IMR-90 (cell line): ENCODE measurements around the gene MEGF10. TPM values are rescaled to one million over a fixed set of nuclear protein-coding genes. Genes with fewer than 3 reads are reported as not detected.

Source experiments
- ATAC-seq: fragments of 200-7000 bp; cut with Tn5 transposase; 2 replicates; pipeline ENCODE4 v1.9.1; 2020; ENCODE audit warnings: low read depth, mild to moderate bottlenecking, moderate library complexity
- BruUV-seq: library from RNA; stranded (reverse); fragments of 400-500 nt; replicated peaks from 2 replicates; lab custom pipeline; 2021; lab: Mats Ljungman, UMichigan
- CTCF ChIA-PET: fragments of 300-600 bp; formaldehyde crosslinking; extraction: SDS; loops from one replicate; lab custom pipeline; 2021; ENCODE audit warnings: antibody characterized with exemption; lab: Yijun Ruan, JAX
- POLR2A ChIA-PET: fragments of 300-600 bp; sonication (Branson Sonifier 250); formaldehyde crosslinking; loops from one replicate; lab custom pipeline; 2022; ENCODE audit warnings: antibody characterized with exemption; ENCODE audit not compliant: unreplicated experiment; lab: Charles Lee
- DNase-seq: peaks from one replicate; pipeline ENCODE4 v3.0.0; 2013
- H2AFZ ChIP-seq: replicated peaks from 2 replicates; pipeline ENCODE3; 2013; ENCODE audit warnings: low read length, mild to moderate bottlenecking; ENCODE audit not compliant: poor library complexity
- H2AK5ac ChIP-seq: 2 replicates; pipeline ENCODE4 v1.6.1; 2013; ENCODE audit warnings: low read depth, low read length, inconsistent platforms
- H2AK9ac ChIP-seq: replicated peaks from 2 replicates; pipeline ENCODE3; 2013; ENCODE audit warnings: mild to moderate bottlenecking, low read depth, low read length, moderate library complexity; ENCODE audit not compliant: poor library complexity
- H2BK120ac ChIP-seq: 2 replicates; pipeline ENCODE4 v1.6.1; 2013; ENCODE audit warnings: low read depth, low read length, inconsistent platforms
- H2BK15ac ChIP-seq: 3 replicates; pipeline ENCODE4 v1.6.1; 2013; ENCODE audit warnings: low read depth, low read length, inconsistent platforms
- H2BK20ac ChIP-seq: 2 replicates; pipeline ENCODE4 v1.6.1; 2013; ENCODE audit warnings: low read depth, mild to moderate bottlenecking, inconsistent platforms, low read length, moderate library complexity
- H2BK5ac ChIP-seq: 2 replicates; pipeline ENCODE4 v1.6.1; 2013; ENCODE audit warnings: mild to moderate bottlenecking, low read depth, low read length, inconsistent platforms; ENCODE audit not compliant: poor library complexity, severe bottlenecking
- H3K14ac ChIP-seq: replicated peaks from 2 replicates; pipeline ENCODE4 v1.6.1; 2013; ENCODE audit warnings: low read depth, low read length, inconsistent platforms
- H3K18ac ChIP-seq: 2 replicates; pipeline ENCODE4 v1.6.1; 2013; ENCODE audit warnings: low read depth, low read length, control low read depth
- H3K23ac ChIP-seq: 2 replicates; pipeline ENCODE4 v1.6.1; 2013; ENCODE audit warnings: low read depth, low read length, inconsistent platforms
- H3K27ac ChIP-seq: 2 replicates; pipeline ENCODE4 v1.5.1; 2013; ENCODE audit warnings: mild to moderate bottlenecking, control low read depth, low read length; ENCODE audit not compliant: insufficient read depth
- H3K27me3 ChIP-seq: 2 replicates; pipeline ENCODE4 v1.6.1; 2013; ENCODE audit warnings: low read length; ENCODE audit not compliant: control insufficient read depth, insufficient read depth
- H3K36me3 ChIP-seq: 2 replicates; pipeline ENCODE4 v1.6.1; 2013; ENCODE audit warnings: low read length, mixed read lengths; ENCODE audit not compliant: control insufficient read depth, insufficient read depth
- H3K4ac ChIP-seq: 2 replicates; pipeline ENCODE4 v1.6.1; 2013; ENCODE audit warnings: low read depth, low read length, inconsistent platforms
- H3K4me1 ChIP-seq: 2 replicates; pipeline ENCODE4 v1.6.1; 2013; ENCODE audit warnings: low read length, mixed read lengths; ENCODE audit not compliant: control insufficient read depth, insufficient read depth
- H3K4me2 ChIP-seq: 2 replicates; pipeline ENCODE4 v1.6.1; 2013; ENCODE audit warnings: low read depth, mild to moderate bottlenecking, control low read depth, low read length, moderate library complexity
- H3K4me3 ChIP-seq: 2 replicates; pipeline ENCODE4 v1.5.1; 2013; ENCODE audit warnings: low read depth, mild to moderate bottlenecking, control low read depth, low read length, moderate library complexity; ENCODE audit not compliant: insufficient read depth
- H3K56ac ChIP-seq: 2 replicates; pipeline ENCODE4 v1.6.1; 2013; ENCODE audit warnings: low read length, inconsistent platforms; ENCODE audit not compliant: insufficient read depth; ENCODE audit errors: extremely low read depth
- H3K79me1 ChIP-seq, 2 experiments: 2 replicates each; pipeline ENCODE4 v1.6.1; 2013; ENCODE audit warnings: low read length in 2 of 2, inconsistent platforms in 1 of 2, low read depth in 1 of 2
- H3K9ac ChIP-seq: 2 replicates; pipeline ENCODE4 v1.6.1; 2013; ENCODE audit warnings: low read depth, low read length, control low read depth
- H3K9me1 ChIP-seq: 2 replicates; pipeline ENCODE4 v1.6.1; 2013; ENCODE audit warnings: low read length, inconsistent platforms; ENCODE audit not compliant: insufficient read depth
- H3K9me3 ChIP-seq: 2 replicates; pipeline ENCODE4 v1.6.1; 2013; ENCODE audit warnings: low read length; ENCODE audit not compliant: control insufficient read depth, insufficient read depth
- H4K20me1 ChIP-seq: 2 replicates; pipeline ENCODE4 v1.6.1; 2013; ENCODE audit warnings: low read length, inconsistent platforms; ENCODE audit not compliant: insufficient read depth
- H4K5ac ChIP-seq: 2 replicates; pipeline ENCODE4 v1.6.1; 2013; ENCODE audit warnings: mild to moderate bottlenecking, low read depth, low read length, control low read depth
- H4K8ac ChIP-seq, 2 experiments: 2 replicates each; pipeline ENCODE4 v1.6.1; 2013; ENCODE audit warnings: low read depth in 2 of 2, low read length in 2 of 2, control low read depth in 1 of 2, inconsistent platforms in 1 of 2
- H4K91ac ChIP-seq: 2 replicates; pipeline ENCODE4 v1.6.1; 2013; ENCODE audit warnings: low read depth, low read length, inconsistent platforms; ENCODE audit not compliant: insufficient read depth
- BHLHE40 ChIP-seq: fragments of 150-350 bp; IDR thresholded peaks from 2 replicates; pipeline ENCODE4 v1.6.1; 2016; ENCODE audit warnings: mild to moderate bottlenecking, low read depth, low read length
- CEBPB ChIP-seq: IDR thresholded peaks from 2 replicates; pipeline ENCODE4 v1.6.1; 2012; ENCODE audit warnings: low read depth, low read length, improper control_type of control experiment
- CHD1 ChIP-seq: IDR thresholded peaks from 2 replicates; pipeline ENCODE4 v1.6.1; 2012; ENCODE audit warnings: low read depth, low read length, improper control_type of control experiment
- CTCF ChIP-seq: conservative IDR thresholded peaks from 2 replicates; pipeline ENCODE4 v1.5.1; 2012; ENCODE audit warnings: mild to moderate bottlenecking, low read depth, low read length, improper control_type of control experiment
- ELK1 ChIP-seq: fragments of 150-350 bp; IDR thresholded peaks from 2 replicates; pipeline ENCODE4 v1.6.1; 2016; ENCODE audit warnings: low read depth, mild to moderate bottlenecking, low read length, moderate library complexity, borderline replicate concordance
- FOS ChIP-seq: fragments of 150-350 bp; IDR thresholded peaks from 2 replicates; pipeline ENCODE4 v1.6.1; 2016; ENCODE audit warnings: low read depth, low read length
- MAFK ChIP-seq: IDR thresholded peaks from 2 replicates; pipeline ENCODE4 v1.6.1; 2012; ENCODE audit warnings: low read depth, low read length, improper control_type of control experiment
- MAZ ChIP-seq: IDR thresholded peaks from 2 replicates; pipeline ENCODE4 v1.6.1; 2012; ENCODE audit warnings: low read depth, mild to moderate bottlenecking, low read length, improper control_type of control experiment, moderate library complexity, borderline replicate concordance
- MXI1 ChIP-seq: IDR thresholded peaks from 2 replicates; pipeline ENCODE4 v1.6.1; 2012; ENCODE audit warnings: low read depth, mild to moderate bottlenecking, low read length, moderate library complexity, borderline replicate concordance
- NFE2L2 ChIP-seq: fragments of 150-350 bp; IDR thresholded peaks from 2 replicates; pipeline ENCODE4 v1.6.1; 2016; ENCODE audit warnings: low read depth, mild to moderate bottlenecking, low read length
- POLR2A ChIP-seq: IDR thresholded peaks from 2 replicates; pipeline ENCODE4 v1.6.1; 2012; ENCODE audit warnings: mild to moderate bottlenecking, low read depth, low read length
- RAD21 ChIP-seq: IDR thresholded peaks from 2 replicates; pipeline ENCODE4 v1.6.1; 2012; ENCODE audit warnings: low read length, improper control_type of control experiment
- RCOR1 ChIP-seq: IDR thresholded peaks from 2 replicates; pipeline ENCODE4 v1.6.1; 2012; ENCODE audit warnings: mild to moderate bottlenecking, low read length, improper control_type of control experiment; ENCODE audit not compliant: insufficient replicate concordance
- RFX5 ChIP-seq: IDR thresholded peaks from 2 replicates; pipeline ENCODE4 v1.8.0; 2012; ENCODE audit warnings: low read depth, mild to moderate bottlenecking, low read length, moderate library complexity
- SMC3 ChIP-seq: fragments of 150-350 bp; IDR thresholded peaks from 2 replicates; pipeline ENCODE4 v1.6.1; 2016; ENCODE audit warnings: low read depth, mild to moderate bottlenecking, antibody characterized with exemption, low read length, moderate library complexity
- USF2 ChIP-seq: fragments of 150-350 bp; IDR thresholded peaks from 2 replicates; pipeline ENCODE4 v1.6.1; 2017; ENCODE audit warnings: mild to moderate bottlenecking, antibody characterized with exemption, low read length, low read depth
- WGBS, 2 experiments: methylation state at CpG; one replicate each; pipeline versions ENCODE4 v1.1.5 to v1.1.7; 2013; ENCODE audit warnings: missing lambda C conversion rate in 2 of 2; ENCODE audit not compliant: insufficient read length in 1 of 2; ENCODE audit errors: extremely low coverage in 2 of 2; 5-methylcytosine and 5-hydroxymethylcytosine counted together
- dilution Hi-C: fragments of 300-500 bp; cut with HindIII; formaldehyde crosslinking; loops from one replicate; pipeline ENCODE4 v1.14.3; 2018; ENCODE audit warnings: low sequenced_read_pairs; ENCODE audit not compliant: unreplicated experiment
- in situ Hi-C: fragments of 300-500 bp; cut with MboI; formaldehyde crosslinking; loops from 3 replicates; pipeline ENCODE4 v1.14.3; 2019; ENCODE audit warnings: low sequenced_read_pairs, inconsistent platforms, mixed read lengths
- intact Hi-C: fragments of 100-400 bp; cut with micrococcal nuclease; formaldehyde crosslinking; loops from 2 replicates; pipeline ENCODE4 v1.10.0; 2022
- polyA plus RNA-seq, 3 experiments: library from polyadenylated mRNA; depleted of rRNA; stranded (reverse); fragments of >200 nt; gene quantifications; 2 replicates each; pipeline ENCODE4 v1.2.3, GENCODE V29; 2012; ENCODE audit warnings: low replicate concordance in 1 of 3
- total RNA-seq: library from RNA; depleted of rRNA; stranded (reverse); fragments of >200 nt; gene quantifications from 2 replicates; pipeline ENCODE4 v1.2.3, GENCODE V29; 2012

The MEGF10 gene
- total and polyA plus RNA-seq, 2 of the 4 experiments (the other 2 are of a cell fraction): not detected

- no TSS peak for BruUV-seq
- H3K4me3 ChIP-seq: no peak overlapping the region
- no peaks in the 10 kb centered on the region for H3K79me1 ChIP-seq
- no peak overlapping the region for H2AFZ ChIP-seq
- no peak overlapping the region for H3K4ac ChIP-seq
- no peaks in the 10 kb centered on the region for H4K20me1 ChIP-seq
- H2BK5ac ChIP-seq: no peak overlapping the region
- ATAC-seq (no peak), DNase-seq (no peak)
- H3K14ac ChIP-seq: no peak overlapping the region
- no peak overlapping the region for H4K91ac ChIP-seq
- no peak overlapping the region for H2BK120ac ChIP-seq
- no peak overlapping the region for H3K18ac ChIP-seq
- H3K4me2 ChIP-seq: no peak overlapping the region
- H3K36me3 ChIP-seq: no peaks in the 10 kb centered on the region
- ChIA-PET POLR2A (interaction anchor here (0.9 kb wide), 1 partner anchor 10 kb away, joined by 3 read pairs; no protein-coding TSS in a partner anchor), CTCF (no interaction called here)
- H2AK5ac ChIP-seq: no peak overlapping the region
- H3K23ac ChIP-seq: no peak overlapping the region
- H3K9me1 ChIP-seq: peaks cover 2% of the 10 kb centered on the region; the same call in 1 of the 2 replicates
- no CpG with 5 or more reads among the region's 2 CpGs for WGBS, 2 experiments
- H3K27ac ChIP-seq: no peak overlapping the region
- no peak overlapping the region for H4K8ac ChIP-seq
- peaks cover 2% of the 10 kb centered on the region; the same call in 1 of the 2 replicates for H3K4me1 ChIP-seq
- H2BK20ac ChIP-seq: no peak overlapping the region
- peaks cover 7% of the 10 kb centered on the region; the same call in 1 of the 2 replicates for H3K27me3 ChIP-seq
- intact Hi-C loops: no loop called here
- H4K5ac ChIP-seq: no peak overlapping the region
- no peak overlapping the region for H2BK15ac ChIP-seq
- dilution Hi-C loops: no loop called here
- no peak for TF ChIP-seq SMC3
- no peak for TF ChIP-seq POLR2A
- no peak for TF ChIP-seq BHLHE40
- no peak for TF ChIP-seq CEBPB
- TF ChIP-seq CTCF: no peak
- TF ChIP-seq ELK1: no peak
- TF ChIP-seq MAFK: no peak
- TF ChIP-seq MXI1: no peak
- TF ChIP-seq NFE2L2: no peak
- TF ChIP-seq MAZ: no peak
- TF ChIP-seq RAD21: no peak
- TF ChIP-seq RCOR1: no peak
- TF ChIP-seq USF2: no peak
- no peak for TF ChIP-seq CHD1
- no peak for TF ChIP-seq RFX5
- no peak for TF ChIP-seq FOS
- H3K56ac ChIP-seq: no peak overlapping the region
- no peak overlapping the region for H2AK9ac ChIP-seq
- H3K9ac ChIP-seq: no peak overlapping the region
- H3K9me3 ChIP-seq: no peaks in the 10 kb centered on the region
- in situ Hi-C loops: no loop called here
These were observed 156.0 kb downstream of the MEGF10 start for GRCh38 chr5:127446626-127447025.
